NCI-H1436 treated with DMSO at 0.1 percent for 48 hours (cell line): ENCODE results near the gene RESF1.

Source experiments
- DNase-seq: peaks from one replicate; lab custom pipeline; 2025; lab: John Stamatoyannopoulos, UW

The RESF1 gene

GRCh38 chr12:31958569-31959160 is 550 bp upstream of the RESF1 start:
- no peak for DNase-seq

- DNase-seq: no peak
Measured at GRCh38 chr12:31959701-31960391, 631 bp downstream of the RESF1 start.

- DNase-seq: no peak
Measured at GRCh38 chr12:31961137-31961536, 1.9 kb downstream of the RESF1 start.

- no peak for DNase-seq
Measured at GRCh38 chr12:31962076-31962475, 2.9 kb downstream of the RESF1 start.

GRCh38 chr12:31964280-31964679 is 5.1 kb downstream of the RESF1 start:
- DNase-seq: no peak

GRCh38 chr12:31965090-31965489 is 5.9 kb downstream of the RESF1 start:
- no peak for DNase-seq

- no peak for DNase-seq
Measured at GRCh38 chr12:31966558-31967205, 7.5 kb downstream of the RESF1 start.

- DNase-seq: no peak
Measured at GRCh38 chr12:31967539-31967938, 8.3 kb downstream of the RESF1 start.

GRCh38 chr12:31970199-31970598 is 11.0 kb downstream of the RESF1 start:
- DNase-seq: no peak

- DNase-seq: no peak
Measured at GRCh38 chr12:31973818-31974217, 14.6 kb downstream of the RESF1 start.

GRCh38 chr12:31974673-31975072 is 15.5 kb downstream of the RESF1 start:
- no peak for DNase-seq

- no peak for DNase-seq
Measured at GRCh38 chr12:31984806-31985591, 25.8 kb downstream of the RESF1 start.

GRCh38 chr12:31985832-31986231 is 26.6 kb downstream of the RESF1 start:
- no peak for DNase-seq

- DNase-seq: no peak
Measured at GRCh38 chr12:31989571-31990362, 30.6 kb downstream of the RESF1 start.

- DNase-seq: no peak
Measured at GRCh38 chr12:31991146-31991545, 31.9 kb downstream of the RESF1 start.

GRCh38 chr12:31991815-31992214 is 32.6 kb downstream of the RESF1 start:
- no peak for DNase-seq

- DNase-seq: no peak
Measured at GRCh38 chr12:31999692-32000091, 40.5 kb downstream of the RESF1 start.

GRCh38 chr12:32000373-32001005 is 41.3 kb downstream of the RESF1 start:
- no peak for DNase-seq

GRCh38 chr12:32002848-32003493 is 43.8 kb downstream of the RESF1 start:
- no peak for DNase-seq

- DNase-seq: no peak
Measured at GRCh38 chr12:32003654-32004053, 44.4 kb downstream of the RESF1 start.
